ENCODE data around the gene TMEM258.
A peak's percentile ranks its signal among the peaks of the same experiment; 100 is the strongest.

The TMEM258 gene

GRCh38 chr11:61779666-61780525 lies 12.5 kb downstream of the TMEM258 start:
- no peak overlapping the region for H3K4me3 ChIP-seq (ENCODE audit: low read length)
- DNase-seq (ENCODE audit: low read depth) = no peak
- no peak for TF ChIP-seq CTCF (conservative IDR thresholded peaks at IDR 0.05; ENCODE audit: low read depth, low read length)

- H3K4me3 ChIP-seq (ENCODE audit: low read length) = no peak overlapping the region
- no peak for TF ChIP-seq CTCF (conservative IDR thresholded peaks at IDR 0.05; ENCODE audit: low read depth, low read length)
- DNase-seq (ENCODE audit: low read depth) = no peak
Observed at GRCh38 chr11:61778920-61779650, 13.3 kb downstream of the TMEM258 start.

- TF ChIP-seq CTCF (conservative IDR thresholded peaks at IDR 0.05; ENCODE audit: low read depth, low read length) = no peak
- no peak overlapping the region for H3K4me3 ChIP-seq (ENCODE audit: low read length)
- no peak for DNase-seq (ENCODE audit: low read depth)
Observed at GRCh38 chr11:61778357-61778886, 14.0 kb downstream of the TMEM258 start.

- TF ChIP-seq CTCF (conservative IDR thresholded peaks at IDR 0.05; ENCODE audit: low read depth, low read length) = no peak
- DNase-seq (ENCODE audit: low read depth) = no peak
- H3K4me3 ChIP-seq (ENCODE audit: low read length) = no peak overlapping the region
Observed at GRCh38 chr11:61777234-61778090, 14.9 kb downstream of the TMEM258 start.

GRCh38 chr11:61776561-61777075 lies 15.8 kb downstream of the TMEM258 start:
- no peak overlapping the region for H3K4me3 ChIP-seq (ENCODE audit: low read length)

More at GRCh38 chr11:61776561-61777075, 15.8 kb downstream of the TMEM258 start:
- peak; percentile 86 for TF ChIP-seq CTCF (conservative IDR thresholded peaks at IDR 0.05; ENCODE audit: low read depth, low read length)
- DNase-seq (ENCODE audit: low read depth) = no peak

Measured in retinal pigment epithelial cell (primary cell).